AG09309 (cell line): Measurements from ENCODE around the gene TADA2B.
A peak's percentile ranks its signal among the peaks of the same experiment; 100 is the strongest.

Source experiments
- DNase-seq: peaks from one replicate; pipeline ENCODE4 v3.0.0-alpha.2; 2010; ENCODE audit warnings: low read depth
- H3K4me3 ChIP-seq: 2 replicates; pipeline ENCODE4 v1.5.1; 2011; ENCODE audit warnings: mild to moderate bottlenecking, low read depth, low read length, moderate library complexity; ENCODE audit not compliant: control insufficient read depth
- CTCF ChIP-seq: IDR thresholded peaks from 2 replicates; pipeline ENCODE4 v1.5.1; 2011; ENCODE audit warnings: mild to moderate bottlenecking, low read depth, low read length, inconsistent platforms; ENCODE audit not compliant: insufficient read depth, control insufficient read depth; ENCODE audit errors: missing control alignments

Gene TADA2B

DNA sequence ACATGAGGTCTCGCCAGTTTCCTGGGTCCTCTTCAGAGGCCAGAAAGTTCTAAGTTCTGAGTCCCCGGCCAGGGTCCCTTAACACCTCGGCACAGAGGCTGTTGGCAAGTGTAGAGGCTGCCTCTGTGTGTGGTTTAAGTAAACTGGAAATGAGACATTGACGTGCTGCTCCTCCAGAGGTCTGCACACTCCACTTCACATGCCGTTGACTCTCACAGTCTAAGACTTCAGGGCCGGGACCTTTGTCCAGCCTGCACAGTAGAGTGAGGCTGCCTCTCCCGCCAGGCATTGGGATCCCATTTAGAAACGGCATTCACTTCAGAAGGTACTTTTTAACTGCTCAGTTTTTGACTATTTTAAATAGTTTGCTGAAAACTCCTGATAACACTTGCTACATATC, 10.6 kb upstream of the TADA2B start:
- H3K4me3 ChIP-seq = no peak overlapping the region
- DNase-seq = no peak
- TF ChIP-seq CTCF = no peak

GRCh38 chr4:7034262-7035081, 8.7 kb upstream of the TADA2B start:
- H3K4me3 ChIP-seq = no peak overlapping the region
- no peak for DNase-seq
- TF ChIP-seq CTCF = no peak

DNA sequence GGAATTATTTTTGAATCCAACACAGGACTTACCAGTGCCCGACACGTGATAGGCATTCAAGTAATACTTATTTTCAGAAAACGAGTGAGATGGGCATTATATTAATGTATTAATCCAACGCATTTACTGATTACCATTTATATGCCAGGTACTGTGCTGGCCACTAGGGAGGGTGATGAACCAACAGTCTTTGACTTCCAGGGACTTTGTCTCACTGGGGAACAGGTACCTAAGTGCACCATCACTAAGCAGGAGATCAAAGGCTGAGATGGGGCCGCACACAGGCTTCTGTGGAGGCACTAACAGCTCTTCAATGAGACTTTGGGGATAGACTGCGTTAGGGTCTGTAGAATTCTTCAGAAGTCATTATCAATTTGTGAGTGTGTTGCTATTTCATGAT, 5.7 kb upstream of the TADA2B start:
- no peak overlapping the region for H3K4me3 ChIP-seq
- DNase-seq = no peak
- TF ChIP-seq CTCF = no peak

- TF ChIP-seq CTCF = no peak
- no peak for DNase-seq
- H3K4me3 ChIP-seq = no peak overlapping the region
These were observed 2.4 kb upstream of the TADA2B start for GRCh38 chr4:7040765-7041164.

DNA sequence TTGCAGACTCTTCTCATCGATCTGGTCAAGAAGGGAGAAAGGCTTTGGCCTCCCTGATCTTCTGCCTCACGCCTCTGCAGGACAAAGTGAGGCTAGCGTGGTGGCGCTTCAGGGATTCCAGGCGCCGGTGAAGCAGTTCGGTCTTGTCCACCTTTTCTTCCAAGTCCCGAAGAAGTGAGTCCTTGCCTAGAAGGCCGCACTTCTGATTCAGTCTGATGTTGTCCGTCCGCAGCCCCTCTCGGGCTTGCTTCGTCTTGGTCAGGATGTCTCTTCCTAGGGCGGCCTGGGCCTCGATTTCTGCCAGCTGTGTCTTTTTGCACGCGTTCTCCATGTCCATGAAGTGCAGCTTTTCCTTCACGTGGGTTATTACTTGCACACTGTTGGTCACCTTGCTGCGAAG, 1.9 kb upstream of the TADA2B start:
- TF ChIP-seq CTCF = no peak
- no peak for DNase-seq
- H3K4me3 ChIP-seq = no peak overlapping the region

DNA sequence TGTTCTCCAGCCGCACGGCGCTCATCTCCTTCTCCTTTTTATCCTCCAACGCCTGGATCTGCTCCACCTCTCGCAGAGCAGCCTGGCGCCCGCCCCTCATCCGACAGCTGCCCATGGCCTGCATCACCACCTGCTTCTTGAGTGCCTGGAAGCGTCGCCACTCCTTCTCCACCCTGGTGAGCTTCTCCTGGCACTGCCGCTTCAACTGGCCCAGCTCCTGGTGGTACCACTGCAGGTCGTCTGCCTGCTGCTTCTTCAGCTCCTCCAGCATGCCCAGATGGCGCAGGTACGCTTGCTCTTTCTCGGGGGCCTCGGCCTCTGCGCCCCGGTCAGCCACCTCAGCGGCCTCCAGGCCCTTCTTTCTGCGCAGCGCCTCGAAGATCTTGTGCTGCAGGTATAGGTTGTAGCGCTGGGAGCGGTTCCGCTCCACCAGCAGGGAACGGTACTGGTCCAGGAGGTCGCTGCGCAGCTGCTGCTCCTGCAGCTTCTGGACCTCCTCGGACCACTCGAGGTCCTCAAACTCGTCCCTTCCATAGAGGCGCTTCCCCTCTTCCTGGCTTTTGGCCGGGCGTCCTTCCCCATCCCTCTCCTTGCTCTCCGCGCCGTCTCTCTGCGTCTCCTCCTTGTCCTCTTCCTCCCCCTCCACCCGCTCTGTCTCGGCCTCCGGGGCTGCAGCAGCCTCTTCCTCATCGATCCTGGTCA, 1.2 kb upstream of the TADA2B start:
- peak overlapping the region; percentile 88 for H3K4me3 ChIP-seq
- DNase-seq = no peak
- no peak for TF ChIP-seq CTCF
